Epithelial cell of esophagus (primary cell): Measurements from ENCODE around the gene CCDC126.

ENCODE experiments used
- DNase-seq: peaks from one replicate; pipeline ENCODE4 v3.0.0; 2010; ENCODE audit warnings: low read depth
- H3K4me3 ChIP-seq: 2 replicates; pipeline ENCODE4 v1.5.1; 2011; ENCODE audit warnings: mild to moderate bottlenecking, low read length, control low read depth
- TF ChIP-seq, protein P1 (sequence below): IDR thresholded peaks from 2 replicates; pipeline ENCODE4 v1.5.1; 2011; ENCODE audit warnings: low read depth, mild to moderate bottlenecking, low read length, control low read depth, inconsistent platforms; ENCODE audit not compliant: insufficient read depth; ENCODE audit errors: missing control alignments

CCDC126 gene

DNA sequence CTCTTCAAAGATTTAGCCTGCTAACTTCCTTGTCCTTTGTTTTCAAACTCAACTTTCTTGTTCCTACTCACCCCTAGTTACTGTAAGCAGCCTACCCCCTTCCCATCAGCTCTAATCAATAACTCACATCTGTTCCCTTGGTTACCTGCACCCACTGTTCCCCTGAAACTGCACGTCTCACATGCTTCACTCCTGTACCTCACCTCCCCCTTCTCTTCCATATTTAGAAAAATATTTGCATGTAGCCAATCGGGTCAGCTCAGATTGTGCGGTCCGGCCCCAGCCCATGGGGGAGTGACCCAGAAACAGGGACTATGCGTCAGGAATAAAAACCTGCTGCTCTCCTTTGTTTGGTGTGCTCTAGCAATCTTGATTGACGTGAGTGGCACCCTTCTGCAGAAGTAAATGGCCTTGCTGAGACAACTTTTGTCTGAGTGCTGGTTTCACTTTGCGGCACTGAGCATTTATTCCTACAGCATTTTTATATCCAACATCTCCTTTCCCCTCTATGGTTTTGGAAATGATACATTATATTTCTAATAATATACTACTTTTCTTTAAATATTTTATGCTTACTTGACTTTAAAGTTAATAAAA, 61.7 kb downstream of the CCDC126 start:
- DNase-seq, result no peak
- H3K4me3 ChIP-seq, result no peak overlapping the region
- TF ChIP-seq, protein P1, sequence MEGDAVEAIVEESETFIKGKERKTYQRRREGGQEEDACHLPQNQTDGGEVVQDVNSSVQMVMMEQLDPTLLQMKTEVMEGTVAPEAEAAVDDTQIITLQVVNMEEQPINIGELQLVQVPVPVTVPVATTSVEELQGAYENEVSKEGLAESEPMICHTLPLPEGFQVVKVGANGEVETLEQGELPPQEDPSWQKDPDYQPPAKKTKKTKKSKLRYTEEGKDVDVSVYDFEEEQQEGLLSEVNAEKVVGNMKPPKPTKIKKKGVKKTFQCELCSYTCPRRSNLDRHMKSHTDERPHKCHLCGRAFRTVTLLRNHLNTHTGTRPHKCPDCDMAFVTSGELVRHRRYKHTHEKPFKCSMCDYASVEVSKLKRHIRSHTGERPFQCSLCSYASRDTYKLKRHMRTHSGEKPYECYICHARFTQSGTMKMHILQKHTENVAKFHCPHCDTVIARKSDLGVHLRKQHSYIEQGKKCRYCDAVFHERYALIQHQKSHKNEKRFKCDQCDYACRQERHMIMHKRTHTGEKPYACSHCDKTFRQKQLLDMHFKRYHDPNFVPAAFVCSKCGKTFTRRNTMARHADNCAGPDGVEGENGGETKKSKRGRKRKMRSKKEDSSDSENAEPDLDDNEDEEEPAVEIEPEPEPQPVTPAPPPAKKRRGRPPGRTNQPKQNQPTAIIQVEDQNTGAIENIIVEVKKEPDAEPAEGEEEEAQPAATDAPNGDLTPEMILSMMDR, result no peak

DNA sequence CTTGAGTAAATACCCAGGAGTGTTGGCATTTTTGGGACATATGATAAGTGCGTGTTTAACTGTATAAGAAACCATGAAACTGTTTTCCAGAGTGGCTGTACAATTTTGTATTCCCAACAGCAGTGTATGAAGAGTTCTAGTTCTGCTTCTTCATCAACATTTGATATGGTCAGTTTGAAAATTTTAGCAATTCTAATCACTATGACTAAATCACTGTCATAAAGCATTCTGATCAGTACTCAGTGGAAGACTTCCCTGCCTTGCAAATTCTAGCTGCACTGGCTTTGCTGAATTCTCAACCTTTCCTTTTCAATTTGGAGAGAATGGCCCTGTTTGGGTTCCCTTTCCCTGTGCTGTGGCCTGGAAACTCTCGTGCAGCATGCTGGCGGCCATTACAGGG, 64.2 kb downstream of the CCDC126 start:
- H3K4me3 ChIP-seq, result no peak overlapping the region
- DNase-seq, result no peak
- TF ChIP-seq, protein P1, result no peak

DNA sequence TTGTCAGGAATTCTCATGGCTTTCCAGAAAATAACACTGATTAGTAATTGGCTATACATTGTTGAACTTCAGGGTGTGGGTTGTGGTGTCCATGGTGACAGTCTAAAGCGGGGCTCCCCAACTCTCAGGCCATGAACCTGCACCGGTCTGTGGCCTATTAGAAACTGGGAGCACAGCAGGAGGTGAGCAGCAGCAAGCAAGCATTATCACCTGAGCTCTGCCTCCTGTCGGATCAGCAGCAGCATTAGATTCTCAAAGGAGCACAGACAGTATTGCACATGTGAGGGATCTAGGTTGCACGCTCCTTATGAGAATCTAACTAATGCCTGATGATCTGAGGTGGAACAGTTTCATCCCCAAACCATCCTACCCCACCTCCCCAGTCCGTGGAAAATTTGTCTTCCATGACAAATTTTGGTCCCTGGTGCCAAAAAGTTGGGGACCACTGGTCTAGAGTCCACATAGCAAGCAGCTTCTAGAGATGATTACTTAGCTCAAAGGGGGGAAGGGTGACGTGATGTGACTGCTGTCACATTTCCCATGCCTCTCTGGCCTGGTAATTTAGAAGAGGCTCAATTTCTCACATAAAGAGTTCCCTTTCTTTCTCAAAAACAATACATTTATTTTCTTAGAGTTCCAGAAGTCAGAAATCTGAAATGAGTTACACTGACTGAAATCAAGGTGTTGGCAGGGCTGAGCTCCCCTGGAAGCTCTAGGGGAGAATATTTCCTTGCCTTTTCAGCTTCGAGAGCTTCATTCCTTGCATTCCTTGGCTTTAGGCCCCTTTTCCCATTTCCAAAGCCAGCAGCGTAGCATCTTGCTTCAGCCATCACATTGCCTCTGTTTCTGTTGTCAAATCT, 65.2 kb downstream of the CCDC126 start:
- TF ChIP-seq, protein P1, result no peak
- no peak overlapping the region for H3K4me3 ChIP-seq
- DNase-seq, result no peak

DNA sequence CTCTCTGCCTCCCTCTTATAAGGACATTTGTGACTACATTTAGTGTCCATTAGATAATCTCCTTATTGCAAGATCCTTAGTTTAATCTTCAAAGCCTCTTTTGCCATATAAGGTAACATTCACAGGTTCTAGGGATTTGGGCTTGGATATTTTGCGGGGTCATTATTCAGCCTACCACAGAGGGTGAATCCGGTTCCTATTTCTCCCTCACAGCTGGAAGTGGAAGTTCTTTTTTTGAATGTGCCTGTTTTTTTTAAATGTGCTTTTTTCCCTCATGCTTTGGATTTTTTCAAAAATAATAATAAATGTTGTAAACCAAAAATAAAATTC, 65.8 kb downstream of the CCDC126 start:
- no peak overlapping the region for H3K4me3 ChIP-seq
- TF ChIP-seq, protein P1, result no peak
- DNase-seq, result no peak

DNA sequence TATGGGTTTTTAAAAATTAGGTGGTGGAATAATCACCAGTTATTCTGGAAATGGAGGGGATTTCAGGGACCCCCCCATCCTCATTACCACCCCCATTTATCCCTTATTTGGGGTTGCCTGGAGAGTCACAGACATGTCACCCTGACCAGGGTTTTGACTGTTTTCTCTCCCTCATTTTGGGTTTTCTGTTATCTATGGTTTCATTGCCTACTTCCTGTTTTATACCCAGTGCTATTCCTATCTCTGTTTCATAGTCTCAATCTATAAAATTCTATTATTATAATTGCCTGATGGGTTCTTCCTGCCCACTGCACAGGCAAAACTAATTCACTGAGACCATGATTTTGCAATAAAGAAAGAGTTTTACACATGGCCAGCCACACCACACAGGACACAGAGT, 66.9 kb downstream of the CCDC126 start:
- TF ChIP-seq, protein P1, result no peak
- no peak overlapping the region for H3K4me3 ChIP-seq
- DNase-seq, result no peak

DNA sequence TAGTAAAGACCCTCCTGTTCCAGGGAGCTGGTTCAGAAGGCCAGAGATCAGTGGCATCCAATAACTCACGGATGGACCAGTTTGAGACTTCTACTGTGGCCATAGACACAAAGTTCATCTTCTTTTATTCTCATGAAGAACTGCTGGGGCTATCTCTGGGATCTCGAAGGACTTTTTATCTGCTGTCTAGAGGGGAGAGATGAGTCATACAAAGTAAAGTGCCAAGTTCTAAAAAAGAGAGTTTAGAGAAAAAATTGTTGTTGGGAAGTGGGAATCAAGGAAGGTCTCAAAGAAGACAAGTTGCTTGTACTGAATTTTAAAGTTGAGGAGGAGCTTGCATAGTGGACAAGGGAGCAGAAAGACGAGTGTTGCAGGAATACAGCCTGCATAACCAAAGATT, 74.9 kb downstream of the CCDC126 start:
- TF ChIP-seq, protein P1, result no peak
- H3K4me3 ChIP-seq, result no peak overlapping the region
- DNase-seq, result no peak

DNA sequence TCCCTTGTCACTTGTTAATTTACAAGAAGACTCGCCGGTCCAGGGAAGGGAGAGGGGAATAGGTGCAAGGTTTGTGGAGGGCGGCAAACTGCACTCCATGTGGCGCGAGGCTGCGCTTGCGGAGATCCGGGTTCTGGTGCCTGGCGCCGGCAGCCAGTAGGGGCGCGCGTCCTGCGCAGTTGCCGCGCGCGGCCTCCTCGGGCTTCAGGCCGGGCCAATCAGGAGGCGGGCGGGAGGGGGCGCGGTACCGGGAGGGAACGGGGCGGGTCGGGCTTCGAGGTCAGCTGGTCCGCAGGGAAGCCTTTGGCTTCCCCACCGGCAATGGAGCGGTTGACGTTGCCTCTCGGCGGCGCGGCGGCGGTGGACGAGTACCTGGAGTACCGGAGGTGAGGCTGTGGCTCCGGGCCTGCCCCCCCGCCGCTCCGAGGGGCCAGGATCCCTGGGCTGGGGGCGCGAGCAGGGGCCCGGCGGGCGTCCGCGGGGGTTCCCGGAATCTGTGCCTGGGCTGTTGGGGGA, 82.8 kb downstream of the CCDC126 start, which contains the start of gene FAM221A:
FAM221A (plus strand) TSS at position 302 of the 516 bp plus-strand sequence; CDS start at position 322, 20 bp downstream.
- TF ChIP-seq, protein P1, result peak; percentile 50
- DNase-seq, result peak; percentile 84
- H3K4me3 ChIP-seq, result peak within 1 kb of the TSS; percentile 53
